Activated CD4-positive, CD25-positive, alpha-beta regulatory T cell treated with anti-CD3 and anti-CD28 coated beads, Interleukin-2, amount 50 U/mL, for 72 hours (primary cell): Measurements from ENCODE around the gene SCGB3A2.
"Not testable (repeated sequence)": the region's sequence is repeated elsewhere in the genome, so short reads cannot be mapped to it uniquely, and the experiment has no call there.

ENCODE experiments used
- DNase-seq: peaks from one replicate; pipeline ENCODE4 v3.0.0; 2021

The SCGB3A2 gene

DNA sequence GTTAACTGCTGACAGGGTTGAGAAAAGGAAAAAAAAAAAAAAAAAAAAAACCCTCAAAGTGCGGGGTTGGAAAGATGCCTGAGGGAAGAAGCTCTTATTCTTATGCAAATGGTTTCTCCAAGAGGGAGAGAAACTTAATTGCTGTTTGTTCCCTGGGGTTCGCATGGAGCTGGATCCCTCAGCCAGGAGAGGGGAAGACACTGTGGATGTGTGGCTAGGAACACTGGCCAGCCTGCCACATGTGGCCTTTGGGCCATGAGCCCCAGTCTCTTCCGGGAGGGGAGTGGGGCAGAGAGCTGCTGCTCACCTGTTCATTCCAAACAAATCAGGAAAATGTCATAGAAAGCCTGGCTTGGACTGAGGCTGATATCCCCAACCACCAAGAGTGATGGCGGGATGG is 9.4 kb upstream of the SCGB3A2 start:
- DNase-seq = no peak

GRCh38 chr5:147869892-147870291 is 8.6 kb upstream of the SCGB3A2 start:
- not testable (repeated sequence) for DNase-seq

DNA sequence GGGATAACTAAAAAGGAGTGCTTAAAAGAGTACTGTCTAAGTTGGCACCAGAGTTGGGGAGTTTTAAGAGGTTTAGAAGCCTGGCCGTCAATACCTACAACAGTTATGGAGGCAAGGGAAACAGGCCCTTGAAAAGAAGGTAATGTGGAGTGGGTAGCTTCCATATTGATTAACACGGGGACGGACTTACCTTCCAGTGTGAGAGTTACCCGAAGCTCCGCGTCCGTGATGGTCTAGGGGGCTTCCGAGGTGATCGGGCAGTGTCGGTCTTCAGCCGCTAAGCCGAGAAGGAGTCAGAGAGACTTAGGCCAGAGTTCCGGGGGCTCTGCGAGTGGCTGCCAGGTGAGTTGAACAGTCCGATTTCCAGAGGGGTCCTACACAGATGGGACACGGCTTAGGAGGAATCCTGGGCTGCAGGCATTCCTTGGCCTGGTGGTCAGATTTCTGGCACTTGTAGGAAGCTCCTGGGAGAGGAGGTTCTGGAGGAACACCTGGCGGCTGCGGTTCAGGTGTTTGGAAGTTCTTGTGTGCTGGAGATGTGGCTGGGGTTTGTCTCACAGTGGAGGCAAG is 6.4 kb upstream of the SCGB3A2 start:
- not testable (repeated sequence) for DNase-seq

DNA sequence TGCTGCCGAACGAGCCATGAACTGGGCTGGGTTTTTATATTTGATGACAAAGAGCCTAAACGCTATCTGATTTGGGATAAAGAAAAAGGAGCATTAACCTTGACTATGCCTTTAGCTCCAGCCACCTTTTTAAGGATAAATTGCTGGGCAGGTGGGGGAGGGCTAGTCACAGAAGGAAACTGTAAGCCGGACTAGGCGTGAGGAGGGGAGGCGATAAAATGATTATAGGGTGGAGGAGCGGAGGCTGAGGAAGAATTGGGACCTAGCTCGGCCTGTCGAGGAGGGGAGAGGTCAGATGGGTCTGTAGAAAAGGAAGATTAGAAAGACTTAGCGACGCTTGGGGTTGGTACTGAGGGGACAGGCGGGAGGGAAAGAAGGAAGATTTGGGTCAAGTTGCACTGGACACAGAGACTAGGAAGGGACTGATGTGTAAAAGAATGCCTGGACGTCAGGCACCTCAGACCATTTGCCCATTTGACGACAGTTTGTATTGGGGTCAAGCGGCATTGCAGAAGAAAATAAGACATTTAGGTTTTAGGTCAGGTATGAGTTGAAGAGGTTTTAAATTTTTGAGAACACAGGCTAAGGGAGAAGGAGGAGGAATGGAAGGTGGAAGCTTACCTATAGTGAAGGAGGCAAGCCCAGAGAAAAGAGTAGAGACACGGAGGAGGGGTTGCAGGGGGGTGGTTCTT is 5.6 kb upstream of the SCGB3A2 start:
- not testable (repeated sequence) for DNase-seq

- not testable (repeated sequence) for DNase-seq
These were observed 4.2 kb upstream of the SCGB3A2 start for GRCh38 chr5:147874118-147874875.

GRCh38 chr5:147874910-147875367 is 3.6 kb upstream of the SCGB3A2 start:
- DNase-seq = no peak

GRCh38 chr5:147876141-147876540 is 2.4 kb upstream of the SCGB3A2 start:
- DNase-seq = no peak

- no peak for DNase-seq
These were observed 1.9 kb upstream of the SCGB3A2 start for GRCh38 chr5:147876626-147877025.

DNA sequence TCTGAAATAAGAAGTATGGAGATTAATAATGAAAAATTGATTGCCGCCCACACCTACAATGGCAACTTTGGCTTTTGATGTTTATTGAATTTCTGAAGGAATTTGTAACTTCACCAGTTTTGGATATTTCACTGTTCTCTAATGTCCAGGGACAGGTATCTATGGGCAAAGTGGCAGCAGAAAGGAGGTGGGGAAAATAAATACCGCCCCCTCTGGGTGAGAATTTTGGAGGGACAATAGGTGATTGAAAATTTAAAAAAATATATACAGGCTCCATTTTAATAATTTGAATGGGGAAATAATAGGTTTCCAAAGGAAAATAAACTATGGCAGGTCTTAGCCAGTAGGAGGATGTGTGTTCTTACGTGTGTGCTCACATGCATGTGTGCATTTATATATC is 1.3 kb downstream of the SCGB3A2 start:
- DNase-seq = no peak

DNA sequence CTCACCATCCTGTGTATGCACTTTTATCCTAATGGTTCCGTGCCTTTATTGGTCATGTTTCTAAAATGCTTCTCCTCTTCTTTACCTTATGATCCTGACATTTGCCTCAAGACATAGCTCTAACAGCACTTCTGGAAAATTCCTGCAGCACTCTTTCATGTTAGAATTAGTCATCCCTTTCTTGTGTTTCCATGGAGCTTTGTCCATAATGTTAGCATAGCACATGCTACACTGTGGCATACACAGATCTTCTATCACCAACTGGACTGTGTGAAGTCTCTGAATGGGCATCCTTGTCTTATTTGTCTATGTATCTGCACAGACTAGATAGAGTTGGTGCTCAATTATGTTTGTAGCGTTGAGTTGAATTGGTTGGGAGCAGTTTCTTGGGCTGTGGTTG is 2.0 kb downstream of the SCGB3A2 start:
- no peak for DNase-seq

- DNase-seq = no peak
These were observed 4.2 kb downstream of the SCGB3A2 start for GRCh38 chr5:147882586-147883313.

DNA sequence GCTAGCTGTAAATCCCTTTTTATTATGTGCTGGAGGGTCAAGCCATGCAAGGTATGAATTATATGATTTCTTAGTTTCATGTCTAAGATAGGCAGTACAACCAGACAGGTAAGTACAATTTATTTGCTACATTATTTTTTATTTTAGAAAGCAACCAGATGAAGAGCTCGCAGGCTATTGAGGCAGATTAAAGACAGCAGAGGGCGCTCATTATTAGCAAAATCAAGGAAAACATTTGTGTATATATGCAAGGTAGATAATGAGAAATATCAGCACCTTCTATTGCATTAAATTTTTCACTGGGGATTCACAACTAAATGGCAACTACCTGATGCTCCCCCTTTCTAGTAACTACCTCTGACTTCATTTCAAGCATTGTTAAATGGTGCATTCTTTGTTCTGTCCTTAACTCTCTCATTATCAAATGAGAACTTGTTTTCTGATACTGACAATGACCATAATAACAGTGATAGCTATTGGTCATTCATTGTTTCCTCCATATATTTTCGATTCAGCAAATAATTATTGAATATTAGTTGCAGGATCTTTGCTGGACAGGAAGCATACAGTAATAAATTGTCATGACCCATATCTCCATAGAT is 8.6 kb downstream of the SCGB3A2 start:
- no peak for DNase-seq

DNA sequence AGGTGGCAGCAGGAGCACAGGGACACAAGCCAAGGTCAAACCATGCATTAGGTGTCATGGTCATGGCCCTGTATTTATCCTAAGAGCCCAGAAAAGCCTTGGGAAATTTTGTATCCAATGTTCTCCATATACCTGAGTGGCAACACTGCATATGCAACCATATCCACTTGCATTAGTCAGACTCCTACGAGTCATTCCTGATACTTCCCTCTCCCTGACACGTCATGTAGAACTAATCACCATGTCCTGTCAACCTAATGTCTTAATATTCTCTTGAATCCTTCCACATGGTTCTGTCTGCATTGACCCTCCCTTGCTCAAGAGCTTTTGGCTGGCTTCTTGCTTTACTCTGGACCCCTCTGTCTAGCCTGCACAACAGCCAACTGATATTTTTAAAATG is 9.4 kb downstream of the SCGB3A2 start:
- no peak for DNase-seq

- DNase-seq = no peak
These were observed 14.3 kb downstream of the SCGB3A2 start for GRCh38 chr5:147892696-147893296.

DNA sequence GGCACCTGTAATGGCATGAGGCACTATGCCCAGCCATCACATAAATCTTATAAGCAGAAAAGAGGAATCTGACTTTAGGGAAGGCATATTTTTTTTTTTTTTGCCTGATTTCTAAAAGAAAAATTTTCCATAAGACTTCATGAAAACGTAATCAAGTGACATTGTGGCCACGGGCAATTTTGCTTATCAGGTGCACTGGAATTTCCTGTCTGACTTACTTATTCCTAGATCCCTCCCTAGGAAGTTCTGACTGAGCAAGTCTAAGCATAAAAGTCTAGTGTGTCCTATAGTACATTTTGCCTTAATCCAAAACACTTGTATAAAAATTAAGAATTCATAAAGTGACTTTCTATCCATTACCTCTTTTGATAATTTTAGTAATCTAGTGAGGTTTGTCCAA is 15.3 kb downstream of the SCGB3A2 start:
- DNase-seq = no peak

DNA sequence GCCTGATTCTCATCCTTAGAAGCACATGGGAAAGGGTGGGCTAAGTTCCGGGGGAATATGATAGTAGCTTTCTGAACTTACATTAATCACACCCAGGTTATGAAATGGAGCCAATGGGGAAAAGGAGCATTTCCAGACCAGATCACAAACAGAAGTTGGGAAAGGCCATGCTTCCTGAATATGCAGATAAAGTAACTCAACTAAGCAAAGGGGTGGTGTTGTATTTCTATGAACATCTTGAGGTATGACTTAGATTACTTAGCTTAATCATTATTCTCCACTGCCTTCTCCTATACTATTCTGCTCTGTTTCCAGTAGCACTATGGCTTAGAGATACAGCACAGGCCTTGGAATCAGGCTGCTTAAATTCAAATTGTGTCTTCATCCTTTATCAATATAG is 17.4 kb downstream of the SCGB3A2 start:
- no peak for DNase-seq

DNA sequence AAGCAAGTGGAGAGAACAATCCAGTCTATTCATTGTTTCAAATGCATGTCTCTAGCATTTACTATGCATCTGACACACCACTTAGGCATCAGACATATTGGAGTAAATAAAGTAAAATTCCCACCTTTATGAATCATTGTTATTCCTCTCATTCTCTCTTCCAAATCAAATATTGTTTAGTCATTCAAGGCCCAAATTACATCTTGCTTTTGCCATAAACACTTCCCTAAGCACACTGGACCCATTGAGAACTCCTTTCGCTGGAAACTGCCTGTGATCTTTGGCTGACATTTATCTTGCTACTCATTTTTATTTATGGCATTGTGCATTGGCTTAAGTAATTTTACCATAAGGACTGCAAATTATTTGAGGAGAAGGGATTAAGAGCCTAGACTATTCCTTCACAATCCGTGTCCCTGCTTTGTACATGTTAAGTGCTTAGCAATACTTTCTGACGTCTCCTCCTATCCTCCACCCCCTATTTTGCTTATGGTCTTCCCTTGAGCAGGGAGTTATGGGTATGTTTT is 20.4 kb downstream of the SCGB3A2 start:
- DNase-seq = no peak

GRCh38 chr5:147901599-147902039 is 23.1 kb downstream of the SCGB3A2 start:
- no peak for DNase-seq

- no peak for DNase-seq
These were observed 24.2 kb downstream of the SCGB3A2 start for GRCh38 chr5:147902609-147903115.

DNA sequence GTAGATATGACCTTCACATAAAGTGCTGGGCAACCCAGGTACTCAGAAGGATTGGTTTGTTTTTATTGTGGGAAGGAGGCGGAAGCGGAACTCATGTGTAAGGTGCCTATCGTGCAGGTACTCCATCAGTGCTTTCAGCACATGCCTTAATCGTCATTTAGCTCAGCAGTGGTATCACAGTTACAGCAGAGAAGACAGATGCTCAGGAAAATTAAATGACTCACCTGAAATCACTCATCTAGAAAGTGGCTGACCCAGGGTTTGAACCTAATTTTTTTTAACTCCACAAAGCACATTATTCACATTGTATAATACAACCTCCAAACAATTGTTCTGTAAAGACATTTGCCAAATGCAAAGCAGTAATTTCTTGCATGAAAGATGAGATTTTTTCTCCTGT is 25.6 kb downstream of the SCGB3A2 start:
- no peak for DNase-seq

DNA sequence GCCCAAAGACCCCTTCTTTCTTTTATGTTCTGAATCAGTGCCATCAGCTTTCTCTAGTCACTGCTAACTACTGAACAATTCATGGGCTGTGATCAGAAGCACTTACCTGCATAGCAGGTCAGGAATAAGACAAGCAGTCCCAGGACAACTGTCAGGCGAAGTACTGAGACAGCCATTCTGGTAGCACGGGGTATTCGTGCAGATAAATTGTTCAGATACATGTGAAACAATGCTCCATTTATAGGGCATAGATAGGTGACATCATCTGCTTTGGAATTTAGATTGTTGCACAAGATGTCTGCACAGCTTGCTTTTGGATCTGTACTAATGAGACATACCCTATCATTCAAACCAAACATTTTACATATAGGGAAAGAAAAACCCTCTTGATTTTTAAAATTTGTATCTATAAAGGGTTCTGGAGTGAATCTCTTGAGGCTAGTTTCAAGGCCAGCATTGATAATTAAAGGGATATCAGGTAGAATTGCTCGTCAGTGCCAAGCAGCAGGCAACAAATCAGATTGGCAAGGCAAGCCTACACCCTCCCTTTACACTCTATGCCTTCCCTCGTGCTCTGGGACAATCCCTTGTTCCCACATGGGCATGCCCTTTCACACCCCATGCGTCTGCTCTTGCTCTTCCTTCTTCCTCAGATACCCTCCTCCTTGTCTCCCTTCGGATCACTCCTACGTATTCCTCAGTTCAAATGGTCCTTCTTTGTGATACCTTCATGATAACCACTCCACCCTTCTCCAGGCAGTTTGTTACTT is 28.0 kb downstream of the SCGB3A2 start, which contains the start of gene C5orf46:
TSS of gene C5orf46 (minus strand) at position 213 of the 770 bp plus-strand sequence. CDS start at position 176, 37 bp downstream.
- no peak for DNase-seq
